HepG2 (cell line): ENCODE measurements around the gene AGTPBP1. TPM values are rescaled to one million over a fixed set of nuclear protein-coding genes. Genes with fewer than 3 reads are reported as not detected.

Experiments used
- ATAC-seq: fragments of 200-7000 bp; cut with Tn5 transposase; 3 replicates; pipeline ENCODE4 v1.9.1; 2020; ENCODE audit warnings: mild to moderate bottlenecking, moderate library complexity
- BruUV-seq: library from RNA; stranded (reverse); fragments of 400-500 nt; replicated peaks from 2 replicates; lab custom pipeline; 2021; lab: Mats Ljungman, UMichigan
- CTCF ChIA-PET: fragments of 300-600 bp; formaldehyde crosslinking; extraction: SDS; loops from one replicate; lab custom pipeline; 2021; ENCODE audit warnings: low total read pairs, inconsistent platforms, low intra/inter-chr PET ratio; lab: Yijun Ruan, JAX
- POLR2A ChIA-PET: fragments of 350-600 bp; sonication (Branson Sonifier 250); formaldehyde crosslinking; loops from one replicate; lab custom pipeline; 2020; ENCODE audit warnings: antibody characterized with exemption, inconsistent platforms; lab: Yijun Ruan, JAX
- DNase-seq: peaks from one replicate; pipeline ENCODE4 v3.0.0-alpha.2; 2015; ENCODE audit warnings: low spot score
- FAIRE-seq: peaks from 3 replicates; lab custom pipeline; 2011; peaks lifted over from hg19 to GRCh38; lab: Jason Lieb, UNC
- H2AFZ ChIP-seq: one replicate; pipeline ENCODE4 v1.6.1; 2011; ENCODE audit warnings: low read length, inconsistent platforms
- H3K27ac ChIP-seq: fragments of 300-600 bp; 3 replicates; pipeline ENCODE4 v1.8.0; 2011; ENCODE audit warnings: mixed run types, mild to moderate bottlenecking, mixed read lengths, low read length, inconsistent platforms; ENCODE audit not compliant: insufficient read depth; ENCODE audit errors: extremely low read length
- H3K27me3 ChIP-seq, 2 experiments: fragments of 200-600 bp in 1 of 2; 2 replicates in 1 of 2; 3 replicates in 1 of 2; pipeline versions ENCODE4 v1.6.0 to v1.8.0; 2011; ENCODE audit warnings: low read length in 2 of 2, mild to moderate bottlenecking in 2 of 2, moderate library complexity in 2 of 2, inconsistent platforms in 1 of 2; ENCODE audit not compliant: insufficient read depth in 2 of 2, control insufficient read depth in 1 of 2
- H3K36me3 ChIP-seq, 2 experiments: fragments of 200-600 bp in 1 of 2; replicated peaks in 1 of 2; 2 replicates in 1 of 2; 3 replicates in 1 of 2; pipeline versions ENCODE4 v1.5.1 to v1.8.0; 2011; ENCODE audit warnings: low read length in 2 of 2, inconsistent platforms in 1 of 2; ENCODE audit not compliant: insufficient read depth in 2 of 2, control insufficient read depth in 1 of 2
- H3K4me1 ChIP-seq: 2 replicates; pipeline ENCODE4 v1.5.1; 2012; ENCODE audit warnings: low read length, inconsistent platforms; ENCODE audit not compliant: insufficient read depth
- H3K4me2 ChIP-seq: 2 replicates; pipeline ENCODE4 v1.6.0; 2011; ENCODE audit warnings: low read depth, low read length, inconsistent platforms
- H3K4me3 ChIP-seq, 3 experiments: fragments of 200-600 bp in 1 of 3; sonication (generic), shearing (Covaris generic) in 1 of 3; replicated peaks in 1 of 3; 2 replicates each; pipeline ENCODE4 v1.5.1; 2011 to 2016; ENCODE audit warnings: low read length in 3 of 3, inconsistent platforms in 2 of 3, low read depth in 2 of 3, mild to moderate bottlenecking in 2 of 3, control low read depth in 1 of 3, mixed read lengths in 1 of 3; ENCODE audit not compliant: insufficient read depth in 1 of 3
- H3K79me2 ChIP-seq: one replicate; pipeline ENCODE4 v1.6.1; 2011; ENCODE audit warnings: low read length, inconsistent platforms; ENCODE audit not compliant: insufficient read depth
- H3K9ac ChIP-seq: 2 replicates; pipeline ENCODE4 v1.6.0; 2011; ENCODE audit warnings: mild to moderate bottlenecking, low read depth, low read length, inconsistent platforms; ENCODE audit not compliant: insufficient read depth
- H3K9me3 ChIP-seq: 2 replicates; pipeline ENCODE4 v1.5.1; 2012; ENCODE audit warnings: mild to moderate bottlenecking, low read length
- H4K20me1 ChIP-seq: 2 replicates; pipeline ENCODE4 v1.6.0; 2011; ENCODE audit warnings: inconsistent platforms, mild to moderate bottlenecking, low read length, moderate library complexity; ENCODE audit not compliant: insufficient read depth
- ATF7 ChIP-seq, 2 experiments: fragments of 450-650 bp in 1 of 2; sonication (generic) in 1 of 2; formaldehyde crosslinking in 1 of 2; IDR thresholded peaks; 2 replicates each; pipeline versions ENCODE4 v1.4.0 to v1.6.1; 2016 to 2020; ENCODE audit warnings: antibody characterized with exemption in 1 of 2, mild to moderate bottlenecking in 1 of 2, missing genetic modification reagents in 1 of 2
- IRF2 ChIP-seq: IDR thresholded peaks from 2 replicates; pipeline ENCODE4 v1.6.1; 2018; ENCODE audit warnings: missing genetic modification reagents, missing compliant biosample characterization
- MAFK ChIP-seq, 2 experiments: IDR thresholded peaks in 1 of 2; conservative IDR thresholded peaks in 1 of 2; 2 replicates each; pipeline ENCODE4 v1.6.1; 2011; ENCODE audit warnings: improper control_type of control experiment in 2 of 2, low read length in 2 of 2
- THYN1 ChIP-seq: sonication (generic); formaldehyde crosslinking; IDR thresholded peaks from 2 replicates; pipeline ENCODE4 v1.8.1; 2023; ENCODE audit warnings: low read depth, mild to moderate bottlenecking, moderate library complexity, missing genetic modification reagents, borderline replicate concordance
- WGBS: methylation state at CpG from one replicate; pipeline ENCODE4 v1.1.6; 2017; ENCODE audit warnings: low lambda C conversion rate; 5-methylcytosine and 5-hydroxymethylcytosine counted together
- in situ Hi-C: cut with HindIII; loops from 2 replicates; pipeline ENCODE4 v1.10.0; 2017; ENCODE audit warnings: low pct_unique_long_range_greater_than_20kb; ENCODE audit not compliant: extremely low pct_ligation_motif_present
- intact Hi-C: fragments of 100-400 bp; cut with micrococcal nuclease; formaldehyde crosslinking; loops from one replicate; pipeline ENCODE4 v1.10.0; 2022; ENCODE audit not compliant: unreplicated experiment
- polyA plus RNA-seq, 8 experiments: library from polyadenylated mRNA; depleted of rRNA in 3 of 8; stranded (reverse) in 7 of 8; unstranded in 1 of 8; fragments of >200 nt; fragmentation: Illumina TruSeq in 4 of 8; extraction: Trizol in 4 of 8; gene quantifications; 2 replicates each; pipeline versions ENCODE4 v1.2.1 to v1.2.3, GENCODE V29; 2011 to 2016; ENCODE audit warnings: low read depth in 4 of 8, missing spikeins in 1 of 8, mixed read lengths in 1 of 8; ENCODE audit not compliant: insufficient read depth in 1 of 8
- total RNA-seq, 5 experiments: library from RNA; depleted of rRNA; stranded (reverse); fragments of >200 nt; fragmentation: Illumina TruSeq; extraction: Trizol; gene quantifications; 2 replicates each; pipeline ENCODE4 v1.2.3, GENCODE V29; 2016; ENCODE audit warnings: low read depth in 1 of 5

The AGTPBP1 gene
- total and polyA plus RNA-seq, 2 of the 13 experiments (the other 11 are each of a cell fraction or from before 2014, with no cell fraction given), result 9.7 to 22.3 TPM

GRCh38 chr9:85536514-85536913 is 205.2 kb downstream of the AGTPBP1 start:
- TF ChIP-seq MAFK (conservative IDR thresholded peaks at IDR 0.05 in 1 of 2, IDR thresholded peaks at IDR 0.05 in 1 of 2; ENCODE audit: low read length in 2 of 2) (0 out of 4 replicates have a peak, but pooled peaks of 1 of the 2 experiments have one; percentile 6), IRF2 (CRISPR knock-in tag) (no peak)
- Histone ChIP-seq H3K9me3 (no peaks in the 10 kb centered on the region), H4K20me1 (no peaks in the 10 kb centered on the region), H2AFZ (no peak overlapping the region), H3K4me2 (no peak overlapping the region), H3K9ac (no peak overlapping the region), H3K4me1 (no peaks in the 10 kb centered on the region), H3K27me3 (no peaks in the 10 kb centered on the region), H3K4me3 (no peak overlapping the region), H3K36me3 (no peaks in the 10 kb centered on the region), H3K79me2 (no peaks in the 10 kb centered on the region), H3K27ac (no peak overlapping the region)
- ATAC-seq (no peak), FAIRE-seq (no peak), DNase-seq (no peak)
- POLR2A ChIA-PET, result no interaction called here
- intact Hi-C loops (no loop called here), in situ Hi-C loops (no loop called here)
- WGBS, result 61% methylated on average over 6 of the region's 6 CpGs
- CTCF ChIA-PET, result no interaction called here
- BruUV-seq, result no TSS peak

GRCh38 chr9:85536076-85536475 is 205.7 kb downstream of the AGTPBP1 start:
- no peak overlapping the region for H3K4me2 ChIP-seq
- no peak overlapping the region for H3K27ac ChIP-seq
- no peaks in the 10 kb centered on the region for H3K79me2 ChIP-seq
- POLR2A ChIA-PET, result no interaction called here
- no peak overlapping the region for H2AFZ ChIP-seq
- BruUV-seq, result no TSS peak
- no peaks in the 10 kb centered on the region for H3K36me3 ChIP-seq
- H4K20me1 ChIP-seq, result no peaks in the 10 kb centered on the region
- intact Hi-C loops (no loop called here), in situ Hi-C loops (no loop called here)
- H3K9ac ChIP-seq, result no peak overlapping the region
- H3K4me3 ChIP-seq, result no peak overlapping the region
- TF ChIP-seq ATF7 (IDR thresholded peaks at IDR 0.05), result 0 out of 2 replicates have a peak, but pooled peaks have one; percentile 13
- TF ChIP-seq ATF7 (CRISPR knock-in tag; IDR thresholded peaks at IDR 0.05), result no peak
- no peak for TF ChIP-seq THYN1 (CRISPR knock-in tag)
- H3K9me3 ChIP-seq, result no peaks in the 10 kb centered on the region
- DNase-seq (no peak), FAIRE-seq (no peak), ATAC-seq (no peak)
- H3K4me1 ChIP-seq, result no peaks in the 10 kb centered on the region
- H3K27me3 ChIP-seq, result no peaks in the 10 kb centered on the region
- CTCF ChIA-PET, result no interaction called here
- WGBS, result 24% methylated on average over 2 of the region's 2 CpGs
